H9 (cell line): ENCODE measurements around the gene ABLIM1. TPM values are rescaled to one million over a fixed set of nuclear protein-coding genes. Genes with fewer than 3 reads are reported as not detected.

Experiments used
- DNase-seq: peaks from one replicate; pipeline ENCODE4 v3.0.0-alpha.2; 2017
- H2AFZ ChIP-seq: one replicate; pipeline ENCODE4 v1.6.1; 2013; ENCODE audit warnings: mild to moderate bottlenecking, low read length, control low read depth, moderate library complexity
- H2AK5ac ChIP-seq: 2 replicates; pipeline ENCODE4 v1.6.1; 2013; ENCODE audit warnings: low read length, control low read depth, mixed read lengths; ENCODE audit not compliant: insufficient read length
- H2BK120ac ChIP-seq: one replicate; pipeline ENCODE4 v1.6.1; 2013; ENCODE audit warnings: low read depth, mild to moderate bottlenecking, low read length, control low read depth, inconsistent platforms; ENCODE audit not compliant: poor library complexity, severe bottlenecking
- H2BK12ac ChIP-seq: 2 replicates; pipeline ENCODE4 v1.6.1; 2013; ENCODE audit warnings: low read length, control low read depth, mixed read lengths, low read depth; ENCODE audit not compliant: insufficient read length
- H2BK15ac ChIP-seq: 2 replicates; pipeline ENCODE4 v1.6.1; 2013; ENCODE audit warnings: low read depth, low read length, control low read depth
- H2BK20ac ChIP-seq: one replicate; pipeline ENCODE4 v1.6.1; 2013; ENCODE audit warnings: low read depth, mild to moderate bottlenecking, low read length, control low read depth, inconsistent platforms; ENCODE audit not compliant: poor library complexity, severe bottlenecking
- H2BK5ac ChIP-seq: 2 replicates; pipeline ENCODE4 v1.6.1; 2013; ENCODE audit warnings: low read length, control low read depth, mixed read lengths; ENCODE audit not compliant: insufficient read length
- H3K14ac ChIP-seq: 2 replicates; pipeline ENCODE4 v1.6.1; 2013; ENCODE audit warnings: low read length, control low read depth; ENCODE audit not compliant: insufficient read depth
- H3K18ac ChIP-seq: 2 replicates; pipeline ENCODE4 v1.6.1; 2013; ENCODE audit warnings: low read depth, mild to moderate bottlenecking, mixed read lengths, low read length, control low read depth; ENCODE audit not compliant: insufficient read length
- H3K23ac ChIP-seq: 2 replicates; pipeline ENCODE4 v1.6.1; 2013; ENCODE audit warnings: low read length, control low read depth, mixed read lengths, low read depth; ENCODE audit not compliant: insufficient read length
- H3K23me2 ChIP-seq: 2 replicates; pipeline ENCODE4 v1.6.1; 2013; ENCODE audit warnings: low read depth, mild to moderate bottlenecking, mixed read lengths, low read length, control low read depth; ENCODE audit not compliant: insufficient read length, poor library complexity, severe bottlenecking
- H3K27ac ChIP-seq: 2 replicates; pipeline ENCODE4 v1.5.1; 2013; ENCODE audit warnings: low read length, control low read depth, mixed read lengths, low read depth; ENCODE audit not compliant: insufficient read length
- H3K27me3 ChIP-seq: 2 replicates; pipeline ENCODE4 v1.6.1; 2013; ENCODE audit warnings: low read length, control low read depth, inconsistent platforms; ENCODE audit not compliant: insufficient read depth
- H3K4ac ChIP-seq: 2 replicates; pipeline ENCODE4 v1.6.1; 2013; ENCODE audit warnings: low read depth, mild to moderate bottlenecking, control low read depth, inconsistent platforms, low read length, moderate library complexity
- H3K4me1 ChIP-seq: 2 replicates; pipeline ENCODE4 v1.6.1; 2013; ENCODE audit warnings: low read length, control low read depth, inconsistent platforms; ENCODE audit not compliant: insufficient read depth
- H3K4me2 ChIP-seq: 2 replicates; pipeline ENCODE4 v1.6.1; 2013; ENCODE audit warnings: low read length, control low read depth, mixed read lengths; ENCODE audit not compliant: insufficient read length, insufficient read depth
- H3K56ac ChIP-seq: 2 replicates; pipeline ENCODE4 v1.6.1; 2013; ENCODE audit warnings: low read depth, mild to moderate bottlenecking, mixed read lengths, low read length, control low read depth; ENCODE audit not compliant: insufficient read length
- H3K79me1 ChIP-seq: 2 replicates; pipeline ENCODE4 v1.6.1; 2013; ENCODE audit warnings: low read depth, mild to moderate bottlenecking, moderate library complexity, low read length, control low read depth, inconsistent platforms; ENCODE audit not compliant: insufficient read depth, poor library complexity, severe bottlenecking
- H3K79me2 ChIP-seq: 2 replicates; pipeline ENCODE4 v1.6.1; 2013; ENCODE audit warnings: low read length, control low read depth, inconsistent platforms; ENCODE audit not compliant: insufficient read depth
- H3K9ac ChIP-seq: 2 replicates; pipeline ENCODE4 v1.6.1; 2013; ENCODE audit warnings: low read length, control low read depth, mixed read lengths; ENCODE audit not compliant: insufficient read length; ENCODE audit errors: extremely low read depth
- H3K9me3 ChIP-seq: one replicate; pipeline ENCODE4 v1.6.1; 2013; ENCODE audit warnings: low read depth, low read length, inconsistent platforms; ENCODE audit not compliant: control insufficient read depth
- H3T11ph ChIP-seq: one replicate; pipeline ENCODE4 v1.6.1; 2013; ENCODE audit warnings: mild to moderate bottlenecking, low read length, control low read depth, inconsistent platforms
- H4K20me1 ChIP-seq: one replicate; pipeline ENCODE4 v1.6.1; 2013; ENCODE audit not compliant: control insufficient read depth, insufficient read length, insufficient read depth
- H4K5ac ChIP-seq: 2 replicates; pipeline ENCODE4 v1.6.1; 2013; ENCODE audit warnings: low read depth, mild to moderate bottlenecking, mixed read lengths, low read length, control low read depth; ENCODE audit not compliant: insufficient read length
- H4K8ac ChIP-seq: replicated peaks from 2 replicates; pipeline ENCODE4 v1.6.1; 2013; ENCODE audit warnings: low read length, control low read depth, mixed read lengths, low read depth; ENCODE audit not compliant: insufficient read length
- H4K91ac ChIP-seq: 2 replicates; pipeline ENCODE4 v1.6.1; 2013; ENCODE audit warnings: low read depth, mild to moderate bottlenecking, moderate library complexity, mixed read lengths, low read length, control low read depth; ENCODE audit not compliant: insufficient read length
- H3K27ac Mint-ChIP-seq, 3 experiments: 2 replicates in 2 of 3; 3 replicates in 1 of 3; pipeline ENCODE4 v1.8.0; 2020 to 2021; ENCODE audit warnings: mixed read lengths in 3 of 3, mild to moderate bottlenecking in 1 of 3, moderate library complexity in 1 of 3
- H3K27me3 Mint-ChIP-seq: 2 replicates; pipeline ENCODE4 v1.8.0; 2021; ENCODE audit warnings: low read depth, mild to moderate bottlenecking, moderate library complexity, mixed read lengths
- H3K36me3 Mint-ChIP-seq, 3 experiments: 2 replicates in 2 of 3; 3 replicates in 1 of 3; pipeline ENCODE4 v1.8.0; 2020 to 2021; ENCODE audit warnings: low read depth in 3 of 3, mixed read lengths in 3 of 3; ENCODE audit not compliant: insufficient read depth in 1 of 3
- H3K4me1 Mint-ChIP-seq, 2 experiments: 2 replicates each; pipeline ENCODE4 v1.8.0; 2020; ENCODE audit warnings: mixed read lengths in 2 of 2
- H3K4me3 Mint-ChIP-seq, 2 experiments: 2 replicates in 1 of 2; 3 replicates in 1 of 2; pipeline ENCODE4 v1.8.0; 2020 to 2021; ENCODE audit warnings: mild to moderate bottlenecking in 2 of 2, mixed read lengths in 2 of 2, moderate library complexity in 1 of 2
- H3K9me3 Mint-ChIP-seq, 2 experiments: 2 replicates in 1 of 2; 3 replicates in 1 of 2; pipeline ENCODE4 v1.8.0; 2020; ENCODE audit warnings: mild to moderate bottlenecking in 2 of 2, mixed read lengths in 2 of 2, moderate library complexity in 1 of 2
- CTCF ChIP-seq: fragments of 200-600 bp; sonication (generic); conservative IDR thresholded peaks from 3 replicates; pipeline ENCODE4 v1.8.0; 2021; ENCODE audit warnings: antibody characterized with exemption, mild to moderate bottlenecking
- WGBS: extraction: QIAGEN DNeasy Blood & Tissue Kit; methylation state at CpG from one replicate; pipeline ENCODE4 v1.1.7; 2013; ENCODE audit warnings: missing lambda C conversion rate, low lambda C conversion rate, mixed read lengths; ENCODE audit not compliant: insufficient read length; ENCODE audit errors: extremely low coverage; 5-methylcytosine and 5-hydroxymethylcytosine counted together
- total RNA-seq: library from RNA; stranded (reverse); gene quantifications from 2 replicates; pipeline ENCODE4 v1.2.1, GENCODE V29; 2021

ABLIM1 gene
- total RNA-seq, 1 experiment from 2014 or later = 32.1 TPM

GRCh38 chr10:114680543-114681117, 22.6 kb upstream of the ABLIM1 start:
- Histone ChIP-seq H2BK12ac (no peak overlapping the region), H3K4me2 (no peak overlapping the region), H3K4me1 (no peaks in the 10 kb centered on the region), H3K18ac (no peak overlapping the region), H3K79me1 (no peaks in the 10 kb centered on the region), H2AFZ (no peak overlapping the region), H3K9ac (no peak overlapping the region), H3K14ac (no peak overlapping the region), H3K56ac (no peak overlapping the region), H3K23me2 (no peaks in the 10 kb centered on the region), H3K23ac (no peak overlapping the region), H4K5ac (no peak overlapping the region), H4K20me1 (no peaks in the 10 kb centered on the region), H2BK5ac (no peak overlapping the region), H3K27ac (no peak overlapping the region), H3K27me3 (no peaks in the 10 kb centered on the region), H3K9me3 (no peaks in the 10 kb centered on the region), H4K91ac (no peak overlapping the region), H2BK15ac (no peak overlapping the region), H3K4ac (no peak overlapping the region), H4K8ac (no peak overlapping the region), H3K79me2 (no peaks in the 10 kb centered on the region), H2BK120ac (no peak overlapping the region), H2AK5ac (no peak overlapping the region), H3T11ph (no peak overlapping the region), H2BK20ac (no peak overlapping the region)
- Mint-ChIP-seq H3K4me1 (peaks cover 5 to 11% of the 10 kb centered on the region in 2 experiments; a peak in 3 of 4 replicates), H3K27ac (no peak overlapping the region), H3K27me3 (no peaks in the 10 kb centered on the region), H3K36me3 (no peaks in the 10 kb centered on the region), H3K9me3 (no peaks in the 10 kb centered on the region), H3K4me3 (no peak overlapping the region)
- WGBS = no CpG with 5 or more reads among the region's 3 CpGs
- no peak for DNase-seq
- TF ChIP-seq CTCF = no peak
